Osteocyte (in vitro differentiated cells): ENCODE data around the gene PRDM15. TPM values are rescaled to one million over a fixed set of nuclear protein-coding genes. Genes with fewer than 3 reads are reported as not detected.

ENCODE experiments used
- DNase-seq: peaks from one replicate; pipeline ENCODE4 v3.0.0; 2021; ENCODE audit warnings: mixed read lengths; ENCODE audit not compliant: unreplicated experiment; ENCODE audit errors: extremely low spot score
- H3K27ac Mint-ChIP-seq: one replicate; pipeline ENCODE4 v1.8.0; 2021; ENCODE audit warnings: mild to moderate bottlenecking, mixed read lengths; ENCODE audit not compliant: unreplicated experiment
- H3K27me3 Mint-ChIP-seq: one replicate; pipeline ENCODE4 v1.8.0; 2021; ENCODE audit warnings: mixed read lengths; ENCODE audit not compliant: unreplicated experiment
- H3K36me3 Mint-ChIP-seq: one replicate; pipeline ENCODE4 v1.8.0; 2021; ENCODE audit warnings: mixed read lengths; ENCODE audit not compliant: unreplicated experiment
- H3K4me1 Mint-ChIP-seq: one replicate; pipeline ENCODE4 v1.8.0; 2021; ENCODE audit warnings: mixed read lengths; ENCODE audit not compliant: unreplicated experiment
- H3K4me3 Mint-ChIP-seq: one replicate; pipeline ENCODE4 v1.8.0; 2021; ENCODE audit warnings: mild to moderate bottlenecking, moderate library complexity, mixed read lengths; ENCODE audit not compliant: unreplicated experiment
- H3K9me3 Mint-ChIP-seq: one replicate; pipeline ENCODE4 v1.8.0; 2021; ENCODE audit warnings: mixed read lengths; ENCODE audit not compliant: unreplicated experiment
- CTCF ChIP-seq: fragments of 200-600 bp; sonication (generic); IDR thresholded peaks from 2 replicates; pipeline ENCODE4 v1.5.0; 2021; ENCODE audit warnings: antibody characterized with exemption, mild to moderate bottlenecking, moderate library complexity
- total RNA-seq: library from RNA; stranded (reverse); gene quantifications from 2 replicates; pipeline ENCODE4 v1.2.1, GENCODE V29; 2021

PRDM15 gene
- total RNA-seq, 1 donor from 2014 or later, result 11.4 TPM

DNA sequence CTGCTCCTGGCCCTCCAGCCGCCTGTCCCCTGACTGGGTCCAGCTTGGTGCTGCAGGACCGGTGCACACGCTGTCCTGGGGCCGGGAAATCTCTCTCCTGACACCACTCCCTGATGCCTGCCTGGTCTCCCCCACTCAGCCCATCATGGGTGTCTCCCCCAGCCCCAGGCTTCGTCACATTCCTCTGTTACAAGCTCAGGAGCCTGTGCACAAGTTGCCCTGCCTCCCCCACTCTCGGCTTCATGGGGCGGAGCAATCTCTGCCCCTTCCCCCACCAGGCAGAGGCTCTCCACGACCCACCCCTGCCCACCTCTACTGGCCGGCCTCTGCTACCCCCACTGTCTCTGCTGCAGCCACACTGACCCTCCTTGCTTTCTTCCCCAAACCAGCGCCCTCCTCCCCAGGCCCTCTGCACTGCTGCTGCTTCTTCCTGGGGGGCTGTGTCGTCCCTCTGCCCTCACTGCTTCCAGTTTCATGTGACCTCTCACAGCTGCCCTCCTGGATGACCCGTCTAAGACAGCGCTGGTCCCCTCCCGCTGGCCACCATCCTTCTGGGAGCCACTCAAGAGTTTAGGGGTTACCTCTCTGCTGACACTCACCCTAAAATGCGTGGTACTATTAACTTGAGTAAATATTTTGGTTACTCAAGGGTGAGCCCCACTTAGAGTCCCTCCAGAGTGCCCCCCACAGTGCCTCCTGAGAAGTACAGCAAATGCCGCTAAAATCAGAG, 106.6 kb downstream of the PRDM15 start:
- DNase-seq, result no peak
- Mint-ChIP-seq H3K27me3 (peaks cover 6% of the 10 kb centered on the region), H3K4me3 (no peak overlapping the region), H3K36me3 (no peaks in the 10 kb centered on the region), H3K4me1 (peaks cover 19% of the 10 kb centered on the region), H3K27ac (no peak overlapping the region), H3K9me3 (no peaks in the 10 kb centered on the region)
- TF ChIP-seq CTCF, result no peak

DNA sequence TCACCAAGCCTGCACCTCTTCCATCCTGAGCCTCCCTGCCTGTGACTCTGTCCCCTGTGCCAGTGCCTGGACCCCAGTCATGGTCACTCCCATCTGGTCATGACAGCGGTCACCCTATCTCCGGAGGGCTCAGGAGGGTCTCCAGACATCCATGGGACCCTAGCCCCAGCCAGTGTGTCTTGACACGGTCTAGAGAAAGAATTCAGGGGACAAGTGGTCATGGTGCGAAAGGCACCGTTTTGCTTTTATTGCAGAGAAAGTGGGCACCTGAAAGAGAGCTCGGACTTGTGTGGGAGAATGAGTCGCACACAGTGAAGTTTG, 107.6 kb downstream of the PRDM15 start:
- DNase-seq, result no peak
- Mint-ChIP-seq H3K36me3 (no peaks in the 10 kb centered on the region), H3K4me3 (no peak overlapping the region), H3K27me3 (peaks cover 12% of the 10 kb centered on the region), H3K4me1 (peaks cover 22% of the 10 kb centered on the region), H3K27ac (no peak overlapping the region), H3K9me3 (no peaks in the 10 kb centered on the region)
- TF ChIP-seq CTCF, result no peak

- no peak for DNase-seq
- no peak for TF ChIP-seq CTCF
- H3K4me1 Mint-ChIP-seq, result peaks cover 22% of the 10 kb centered on the region
- H3K27me3 Mint-ChIP-seq, result peaks cover 12% of the 10 kb centered on the region
- no peak overlapping the region for H3K4me3 Mint-ChIP-seq
- no peaks in the 10 kb centered on the region for H3K9me3 Mint-ChIP-seq
- H3K27ac Mint-ChIP-seq, result no peak overlapping the region
- H3K36me3 Mint-ChIP-seq, result no peaks in the 10 kb centered on the region
Observed at GRCh38 chr21:41770901-41771624, 108.1 kb downstream of the PRDM15 start.

DNA sequence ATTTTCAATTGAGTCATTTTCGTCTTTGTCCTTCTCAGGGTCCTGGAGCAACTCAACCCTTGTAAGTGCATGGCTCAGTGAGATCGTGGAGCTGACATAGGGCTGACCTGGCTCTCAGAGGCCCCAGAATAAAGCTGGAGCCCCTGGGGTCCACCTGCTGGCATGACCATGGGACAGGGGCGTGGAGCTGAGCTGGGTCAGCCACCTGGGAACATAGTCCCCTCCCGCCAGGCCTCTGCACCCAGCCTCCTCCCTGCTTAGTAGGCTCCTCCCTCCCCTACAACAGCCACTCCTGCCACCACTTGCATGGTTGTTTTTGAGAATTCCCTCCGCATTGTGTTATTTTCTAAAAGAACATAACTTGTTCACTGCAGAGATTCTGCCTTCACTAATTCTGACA, 109.2 kb downstream of the PRDM15 start:
- DNase-seq, result no peak
- no peaks in the 10 kb centered on the region for H3K9me3 Mint-ChIP-seq
- no peak overlapping the region for H3K4me3 Mint-ChIP-seq
- H3K27me3 Mint-ChIP-seq, result peaks cover 10% of the 10 kb centered on the region
- H3K27ac Mint-ChIP-seq, result no peak overlapping the region
- H3K36me3 Mint-ChIP-seq, result no peaks in the 10 kb centered on the region
- TF ChIP-seq CTCF, result no peak
- H3K4me1 Mint-ChIP-seq, result peaks cover 29% of the 10 kb centered on the region

GRCh38 chr21:41769521-41769920, 109.6 kb downstream of the PRDM15 start:
- Mint-ChIP-seq H3K27ac (no peak overlapping the region), H3K9me3 (no peaks in the 10 kb centered on the region), H3K4me1 (peaks cover 33% of the 10 kb centered on the region), H3K27me3 (peaks cover 8% of the 10 kb centered on the region), H3K4me3 (no peak overlapping the region), H3K36me3 (no peaks in the 10 kb centered on the region)
- DNase-seq, result no peak
- no peak for TF ChIP-seq CTCF
